Measurements from ENCODE around the gene MMP3.

MMP3 gene

GRCh38 chr11:102853055-102853454 is 9.6 kb upstream of the MMP3 start:
- Histone ChIP-seq H2BK15ac (ENCODE audit: low read length) (no peak overlapping the region), H3K18ac (ENCODE audit: low read length) (no peak overlapping the region), H3K9ac (ENCODE audit: low read depth, low read length, poor library complexity) (no peak overlapping the region), H3K14ac (ENCODE audit: low read length) (no peak overlapping the region), H3K4me1 (ENCODE audit: control insufficient read depth in 2 of 2, insufficient read depth in 1 of 2, low read depth in 1 of 2, low read length in 2 of 2) (peaks cover 0 to 4% of the 10 kb centered on the region in 2 donors), H3K23ac (ENCODE audit: low read depth, low read length, poor library complexity) (no peak overlapping the region), H2AFZ (ENCODE audit: low read length) (no peak overlapping the region), H4K8ac (ENCODE audit: low read depth, low read length) (no peak overlapping the region), H2BK12ac (ENCODE audit: low read length) (no peak overlapping the region), H3K79me1 (ENCODE audit: low read depth, low read length) (no peaks in the 10 kb centered on the region), H3K4ac (ENCODE audit: low read length) (no peak overlapping the region), H2BK5ac (ENCODE audit: low read length) (no peak overlapping the region), H3K4me3 (ENCODE audit: low read length in 2 of 2) (no peak overlapping the region), H3K4me2 (ENCODE audit: insufficient read depth, low read length, poor library complexity, severe bottlenecking) (no peak overlapping the region), H2BK120ac (ENCODE audit: low read depth, low read length) (no peak overlapping the region), H2AK5ac (ENCODE audit: low read depth, low read length) (no peak overlapping the region), H3K36me3 (replicated peaks in 1 of 2; ENCODE audit: control insufficient read depth in 2 of 2, insufficient read depth in 2 of 2, low read length in 2 of 2) (no peaks in the 10 kb centered on the region), H3K27me3 (ENCODE audit: control insufficient read depth in 3 of 3, insufficient read depth in 3 of 3, low read depth in 1 of 3, low read length in 3 of 3) (no peaks in the 10 kb centered on the region), H4K91ac (ENCODE audit: low read depth, low read length, poor library complexity) (no peak overlapping the region), H3K27ac (replicated peaks; ENCODE audit: low read length) (no peak overlapping the region), H3K9me3 (replicated peaks in 1 of 2; ENCODE audit: control insufficient read depth in 2 of 2, insufficient read depth in 1 of 2, low read depth in 1 of 2, low read length in 2 of 2) (no peaks in the 10 kb centered on the region)
- no CpG with 5 or more reads among the region's 3 CpGs for WGBS, 2 donors (ENCODE audit: extremely low coverage in 2 of 2, insufficient read length in 2 of 2, insufficient replicate concordance in 1 of 2)
- DNase-seq (ENCODE audit: low spot score) = no peak

DNA sequence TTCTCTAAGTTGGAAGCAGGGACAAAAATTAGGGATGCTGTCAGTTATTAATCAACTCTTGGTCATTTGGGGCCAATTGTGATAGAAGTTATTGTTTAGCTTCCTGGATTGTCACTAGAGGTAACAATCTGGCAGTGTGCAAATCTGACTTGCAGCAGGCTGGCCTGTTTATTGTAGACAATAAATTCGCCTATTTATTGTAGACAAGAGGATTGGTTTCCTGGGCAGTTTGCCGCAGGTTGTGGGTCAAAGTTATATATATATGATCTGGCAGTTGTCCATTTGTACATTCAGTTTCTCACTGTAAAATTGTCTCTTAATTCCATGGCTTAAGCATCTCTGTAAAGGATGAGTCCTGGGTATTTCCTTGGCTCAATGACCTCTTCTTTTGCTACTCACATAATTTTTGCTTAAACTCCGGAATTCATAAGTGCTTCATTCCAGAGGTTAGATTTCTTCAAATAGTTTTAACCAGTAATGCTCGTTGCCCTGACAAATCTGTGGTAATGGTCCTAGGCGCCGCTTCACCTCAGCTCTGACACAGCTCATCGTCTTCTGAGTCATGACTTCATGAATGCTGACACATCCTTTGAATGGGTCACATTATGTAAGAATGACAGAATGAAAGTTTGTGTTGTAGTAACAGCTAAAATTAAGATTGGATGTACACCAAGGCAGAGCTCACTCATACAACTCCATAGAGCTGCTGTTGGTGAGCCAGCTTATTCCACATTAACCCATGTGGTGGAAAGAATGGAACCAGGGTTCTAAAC is 7.8 kb upstream of the MMP3 start:
- Histone ChIP-seq H3K27ac (replicated peaks; ENCODE audit: low read length) (no peak overlapping the region), H4K91ac (ENCODE audit: low read depth, low read length, poor library complexity) (no peak overlapping the region), H2AFZ (ENCODE audit: low read length) (no peak overlapping the region), H3K4ac (ENCODE audit: low read length) (no peak overlapping the region), H3K14ac (ENCODE audit: low read length) (no peak overlapping the region), H2BK5ac (ENCODE audit: low read length) (no peak overlapping the region), H3K79me1 (ENCODE audit: low read depth, low read length) (no peaks in the 10 kb centered on the region), H2BK120ac (ENCODE audit: low read depth, low read length) (no peak overlapping the region), H3K23ac (ENCODE audit: low read depth, low read length, poor library complexity) (no peak overlapping the region), H3K27me3 (ENCODE audit: control insufficient read depth in 3 of 3, insufficient read depth in 3 of 3, low read depth in 1 of 3, low read length in 3 of 3) (no peaks in the 10 kb centered on the region), H2BK12ac (ENCODE audit: low read length) (no peak overlapping the region), H3K4me3 (ENCODE audit: low read length in 2 of 2) (no peak overlapping the region), H2AK5ac (ENCODE audit: low read depth, low read length) (no peak overlapping the region), H3K9me3 (replicated peaks in 1 of 2; ENCODE audit: control insufficient read depth in 2 of 2, insufficient read depth in 1 of 2, low read depth in 1 of 2, low read length in 2 of 2) (no peaks in the 10 kb centered on the region), H4K8ac (ENCODE audit: low read depth, low read length) (no peak overlapping the region), H3K18ac (ENCODE audit: low read length) (no peak overlapping the region), H3K9ac (ENCODE audit: low read depth, low read length, poor library complexity) (no peak overlapping the region), H2BK15ac (ENCODE audit: low read length) (no peak overlapping the region), H3K36me3 (replicated peaks in 1 of 2; ENCODE audit: control insufficient read depth in 2 of 2, insufficient read depth in 2 of 2, low read length in 2 of 2) (no peaks in the 10 kb centered on the region), H3K4me2 (ENCODE audit: insufficient read depth, low read length, poor library complexity, severe bottlenecking) (no peak overlapping the region), H3K4me1 (ENCODE audit: control insufficient read depth in 2 of 2, insufficient read depth in 1 of 2, low read depth in 1 of 2, low read length in 2 of 2) (peaks cover 0 to 4% of the 10 kb centered on the region in 2 donors)
- no peak for DNase-seq (ENCODE audit: low spot score)
- WGBS, 2 donors (ENCODE audit: extremely low coverage in 2 of 2, insufficient read length in 2 of 2, insufficient replicate concordance in 1 of 2) = no CpG with 5 or more reads among the region's 7 CpGs

DNA sequence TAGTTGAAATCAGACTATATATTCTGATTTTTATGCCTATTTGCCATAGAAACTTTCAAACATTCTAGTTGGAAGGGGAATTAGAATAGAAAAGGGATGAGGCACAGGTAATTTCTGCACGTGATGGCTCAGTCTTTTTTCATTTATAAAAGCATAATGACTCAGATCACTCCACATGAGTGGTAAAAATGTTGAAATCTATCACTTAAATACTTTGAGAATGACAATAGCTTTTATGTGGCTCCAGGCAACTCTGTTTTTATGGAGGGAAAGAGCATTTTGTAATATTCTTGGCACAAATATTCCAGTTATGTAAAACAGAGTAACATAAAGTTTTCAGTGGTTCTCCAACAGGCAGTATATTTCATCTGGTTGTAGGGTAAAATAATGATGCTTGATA is 5.9 kb upstream of the MMP3 start:
- H3K27me3 ChIP-seq (ENCODE audit: control insufficient read depth in 3 of 3, insufficient read depth in 3 of 3, low read depth in 1 of 3, low read length in 3 of 3) = no peaks in the 10 kb centered on the region
- H3K27ac ChIP-seq (replicated peaks; ENCODE audit: low read length) = no peak overlapping the region
- H3K4ac ChIP-seq (ENCODE audit: low read length) = no peak overlapping the region
- H2BK15ac ChIP-seq (ENCODE audit: low read length) = no peak overlapping the region
- H3K4me3 ChIP-seq (ENCODE audit: low read length in 2 of 2) = no peak overlapping the region
- no peaks in the 10 kb centered on the region for H3K36me3 ChIP-seq (replicated peaks in 1 of 2; ENCODE audit: control insufficient read depth in 2 of 2, insufficient read depth in 2 of 2, low read length in 2 of 2)
- no peak overlapping the region for H2AK5ac ChIP-seq (ENCODE audit: low read depth, low read length)
- H3K18ac ChIP-seq (ENCODE audit: low read length) = no peak overlapping the region
- H2AFZ ChIP-seq (ENCODE audit: low read length) = no peak overlapping the region
- no peak overlapping the region for H3K4me2 ChIP-seq (ENCODE audit: insufficient read depth, low read length, poor library complexity, severe bottlenecking)
- no peaks in the 10 kb centered on the region for H3K9me3 ChIP-seq (replicated peaks in 1 of 2; ENCODE audit: control insufficient read depth in 2 of 2, insufficient read depth in 1 of 2, low read depth in 1 of 2, low read length in 2 of 2)
- no peak overlapping the region for H3K14ac ChIP-seq (ENCODE audit: low read length)
- WGBS, 2 donors (ENCODE audit: extremely low coverage in 2 of 2, insufficient read length in 2 of 2, insufficient replicate concordance in 1 of 2) = no CpG with 5 or more reads among the region's 1 CpG
- no peaks in the 10 kb centered on the region for H3K79me1 ChIP-seq (ENCODE audit: low read depth, low read length)
- H3K9ac ChIP-seq (ENCODE audit: low read depth, low read length, poor library complexity) = no peak overlapping the region
- H2BK12ac ChIP-seq (ENCODE audit: low read length) = no peak overlapping the region
- H2BK120ac ChIP-seq (ENCODE audit: low read depth, low read length) = no peak overlapping the region
- DNase-seq (ENCODE audit: low spot score) = no peak
- no peak overlapping the region for H4K8ac ChIP-seq (ENCODE audit: low read depth, low read length)
- no peak overlapping the region for H4K91ac ChIP-seq (ENCODE audit: low read depth, low read length, poor library complexity)
- no peak overlapping the region for H2BK5ac ChIP-seq (ENCODE audit: low read length)
- H3K4me1 ChIP-seq (ENCODE audit: control insufficient read depth in 2 of 2, insufficient read depth in 1 of 2, low read depth in 1 of 2, low read length in 2 of 2) = peaks cover 0 to 4% of the 10 kb centered on the region in 2 donors
- no peak overlapping the region for H3K23ac ChIP-seq (ENCODE audit: low read depth, low read length, poor library complexity)

- H3K4me1 ChIP-seq (ENCODE audit: control insufficient read depth in 2 of 2, insufficient read depth in 1 of 2, low read depth in 1 of 2, low read length in 2 of 2) = peaks cover 0 to 4% of the 10 kb centered on the region in 2 donors
- H3K4ac ChIP-seq (ENCODE audit: low read length) = no peak overlapping the region
- H3K23ac ChIP-seq (ENCODE audit: low read depth, low read length, poor library complexity) = no peak overlapping the region
- H3K9ac ChIP-seq (ENCODE audit: low read depth, low read length, poor library complexity) = no peak overlapping the region
- H3K36me3 ChIP-seq (replicated peaks in 1 of 2; ENCODE audit: control insufficient read depth in 2 of 2, insufficient read depth in 2 of 2, low read length in 2 of 2) = no peaks in the 10 kb centered on the region
- no peak overlapping the region for H3K18ac ChIP-seq (ENCODE audit: low read length)
- H2BK12ac ChIP-seq (ENCODE audit: low read length) = no peak overlapping the region
- no peaks in the 10 kb centered on the region for H3K9me3 ChIP-seq (replicated peaks in 1 of 2; ENCODE audit: control insufficient read depth in 2 of 2, insufficient read depth in 1 of 2, low read depth in 1 of 2, low read length in 2 of 2)
- H2AK5ac ChIP-seq (ENCODE audit: low read depth, low read length) = no peak overlapping the region
- H2AFZ ChIP-seq (ENCODE audit: low read length) = no peak overlapping the region
- no peak overlapping the region for H2BK5ac ChIP-seq (ENCODE audit: low read length)
- H3K4me3 ChIP-seq (ENCODE audit: low read length in 2 of 2) = no peak overlapping the region
- no peak overlapping the region for H2BK120ac ChIP-seq (ENCODE audit: low read depth, low read length)
- WGBS, 2 donors (ENCODE audit: extremely low coverage in 2 of 2, insufficient read length in 2 of 2, insufficient replicate concordance in 1 of 2) = no CpG with 5 or more reads among the region's 3 CpGs
- no peak overlapping the region for H3K27ac ChIP-seq (replicated peaks; ENCODE audit: low read length)
- H3K14ac ChIP-seq (ENCODE audit: low read length) = no peak overlapping the region
- DNase-seq (ENCODE audit: low spot score) = no peak
- peaks cover 0 to 1% (median 0%) of the 10 kb centered on the region in 3 experiments for H3K27me3 ChIP-seq (ENCODE audit: control insufficient read depth in 3 of 3, insufficient read depth in 3 of 3, low read depth in 1 of 3, low read length in 3 of 3)
- H3K4me2 ChIP-seq (ENCODE audit: insufficient read depth, low read length, poor library complexity, severe bottlenecking) = no peak overlapping the region
- H2BK15ac ChIP-seq (ENCODE audit: low read length) = no peak overlapping the region
- H4K8ac ChIP-seq (ENCODE audit: low read depth, low read length) = no peak overlapping the region
- H3K79me1 ChIP-seq (ENCODE audit: low read depth, low read length) = no peaks in the 10 kb centered on the region
- H4K91ac ChIP-seq (ENCODE audit: low read depth, low read length, poor library complexity) = no peak overlapping the region
These were observed 2.9 kb upstream of the MMP3 start for GRCh38 chr11:102846292-102846691.

Measured in neuronal stem cell (in vitro differentiated cells).